DOHH2 (cell line): ENCODE measurements around the gene DNAJB14.

Experiments
- H3F3A ChIP-seq: fragments of 200-600 bp; sonication (generic), shearing (Covaris generic); 2 replicates; pipeline ENCODE4 v1.6.0; 2016; ENCODE audit warnings: antibody characterized with exemption, mild to moderate bottlenecking; ENCODE audit not compliant: control insufficient read depth, insufficient read depth
- H3K27ac ChIP-seq: fragments of 200-600 bp; sonication (generic); 2 replicates; pipeline ENCODE4 v1.5.1; 2014; ENCODE audit warnings: low read depth, mild to moderate bottlenecking, low read length, moderate library complexity
- H3K27me3 ChIP-seq: fragments of 200-600 bp; sonication (generic); 2 replicates; pipeline ENCODE4 v1.6.1; 2014; ENCODE audit warnings: mild to moderate bottlenecking, low read length, mixed read lengths; ENCODE audit not compliant: control insufficient read depth
- H3K36me3 ChIP-seq: fragments of 200-600 bp; sonication (generic); 2 replicates; pipeline ENCODE4 v1.6.1; 2014; ENCODE audit warnings: mild to moderate bottlenecking, low read length, moderate library complexity, mixed read lengths; ENCODE audit not compliant: control insufficient read depth
- H3K4me1 ChIP-seq: fragments of 200-600 bp; sonication (generic); 2 replicates; pipeline ENCODE4 v1.6.1; 2014; ENCODE audit warnings: mild to moderate bottlenecking, low read length, mixed read lengths; ENCODE audit not compliant: control insufficient read depth
- H3K4me2 ChIP-seq: fragments of 200-600 bp; sonication (generic); 2 replicates; pipeline ENCODE4 v1.6.0; 2014; ENCODE audit warnings: mild to moderate bottlenecking, low read length, moderate library complexity
- H3K4me3 ChIP-seq: fragments of 200-600 bp; sonication (generic); 2 replicates; pipeline ENCODE4 v1.5.1; 2014; ENCODE audit warnings: mild to moderate bottlenecking, low read length, mixed read lengths
- H3K79me2 ChIP-seq: fragments of 200-600 bp; sonication (generic); 2 replicates; pipeline ENCODE4 v1.6.1; 2014; ENCODE audit warnings: mild to moderate bottlenecking, low read length, mixed read lengths; ENCODE audit not compliant: control insufficient read depth
- H3K9me2 ChIP-seq: fragments of 200-600 bp; sonication (generic); replicated peaks from 2 replicates; pipeline ENCODE4 v1.6.1; 2014; ENCODE audit warnings: mild to moderate bottlenecking, low read length, mixed read lengths; ENCODE audit not compliant: control insufficient read depth
- H3K9me3 ChIP-seq: fragments of 200-600 bp; sonication (generic); 2 replicates; pipeline ENCODE4 v1.6.1; 2014; ENCODE audit warnings: antibody characterized with exemption, low read length, mixed read lengths; ENCODE audit not compliant: control insufficient read depth, insufficient read depth
- H4K20me1 ChIP-seq: fragments of 200-600 bp; sonication (generic); 2 replicates; pipeline ENCODE4 v1.6.0; 2014; ENCODE audit warnings: low read depth, mild to moderate bottlenecking, antibody characterized with exemption, low read length, moderate library complexity; ENCODE audit not compliant: control insufficient read depth, insufficient read depth
- CTCF ChIP-seq: fragments of 200-600 bp; sonication (generic); IDR thresholded peaks from one replicate; pipeline ENCODE4 v1.5.1; 2014; ENCODE audit warnings: antibody characterized with exemption, mild to moderate bottlenecking, low read depth, low read length; ENCODE audit not compliant: poor library complexity, severe bottlenecking
- EZH2phosphoT487 ChIP-seq: fragments of 200-600 bp; sonication (generic); IDR thresholded peaks from 2 replicates; pipeline ENCODE4 v1.6.1; 2017; ENCODE audit warnings: borderline replicate concordance, mild to moderate bottlenecking, antibody characterized with exemption, low read length, moderate library complexity, mixed read lengths

Gene DNAJB14

GRCh38 chr4:99949034-99949998 lies 2.9 kb upstream of the DNAJB14 start:
- Histone ChIP-seq H3K79me2 (peaks cover 67% of the 10 kb centered on the region), H3K9me2 (no peaks in the 10 kb centered on the region), H3K27me3 (no peaks in the 10 kb centered on the region), H3K9me3 (no peaks in the 10 kb centered on the region), H4K20me1 (peaks cover 14% of the 10 kb centered on the region; the same call in 1 of the 2 replicates), H3F3A (peaks cover 24% of the 10 kb centered on the region), H3K4me2 (peak overlapping the region; percentile 78), H3K27ac (peak overlapping the region; percentile 91), H3K4me1 (peaks cover 44% of the 10 kb centered on the region), H3K4me3 (peak overlapping the region; percentile 96), H3K36me3 (peaks cover 55% of the 10 kb centered on the region)
- peak; percentile 80 for TF ChIP-seq CTCF
- TF ChIP-seq EZH2phosphoT487, result no peak

GRCh38 chr4:99947608-99948007 lies 1.2 kb upstream of the DNAJB14 start:
- Histone ChIP-seq H3K79me2 (peaks cover 83% of the 10 kb centered on the region), H3K4me2 (peak overlapping the region; percentile 78), H3K27me3 (no peaks in the 10 kb centered on the region), H3F3A (peaks cover 24% of the 10 kb centered on the region), H3K4me3 (peak overlapping the region; percentile 96), H3K4me1 (peaks cover 60% of the 10 kb centered on the region), H4K20me1 (peaks cover 14% of the 10 kb centered on the region; the same call in 1 of the 2 replicates), H3K9me2 (no peaks in the 10 kb centered on the region), H3K9me3 (peaks cover 3% of the 10 kb centered on the region; the same call in 1 of the 2 replicates), H3K36me3 (peaks cover 68% of the 10 kb centered on the region), H3K27ac (peak overlapping the region; percentile 91)
- TF ChIP-seq EZH2phosphoT487 (no peak), CTCF (no peak)

GRCh38 chr4:99947190-99947578 lies 766 bp upstream of the DNAJB14 start:
- Histone ChIP-seq H3K9me3 (peaks cover 3% of the 10 kb centered on the region; the same call in 1 of the 2 replicates), H3K4me2 (peak overlapping the region; percentile 78), H3F3A (peaks cover 24% of the 10 kb centered on the region), H3K36me3 (peaks cover 72% of the 10 kb centered on the region), H3K79me2 (peaks cover 83% of the 10 kb centered on the region), H3K27me3 (no peaks in the 10 kb centered on the region), H3K4me1 (peaks cover 59% of the 10 kb centered on the region), H4K20me1 (peaks cover 14% of the 10 kb centered on the region; the same call in 1 of the 2 replicates), H3K9me2 (no peaks in the 10 kb centered on the region), H3K27ac (peak overlapping the region; percentile 91), H3K4me3 (peak overlapping the region; percentile 96)
- TF ChIP-seq EZH2phosphoT487, result no peak
- TF ChIP-seq CTCF, result no peak
